Measurements from ENCODE around the gene GABPB1. TPM values are rescaled to one million over a fixed set of nuclear protein-coding genes. Genes with fewer than 3 reads are reported as not detected.
"Not testable (repeated sequence)": the region's sequence is repeated elsewhere in the genome, so short reads cannot be mapped to it uniquely, and the experiment has no call there.

The GABPB1 gene
- total and polyA plus RNA-seq, 2 of the 13 experiments (the other 11 are each of a cell fraction or from before 2014, with no cell fraction given), result 17.5 to 39.5 TPM

- TF ChIP-seq RARA (CRISPR knock-in tag; IDR thresholded peaks at IDR 0.05) (peak; percentile 14; the same call in 1 of the 2 replicates), ZNF775 (CRISPR knock-in tag; IDR thresholded peaks at IDR 0.05; ENCODE audit: borderline replicate concordance) (0 out of 2 replicates have a peak, but pooled peaks have one; percentile 39), MTA1 (CRISPR knock-in tag; IDR thresholded peaks at IDR 0.05; ENCODE audit: borderline replicate concordance) (peak; percentile 88; the same call in 1 of the 2 replicates), GATAD1 (CRISPR knock-in tag; IDR thresholded peaks at IDR 0.05) (peak; percentile 85)
- TF ChIP-seq, protein P1, sequence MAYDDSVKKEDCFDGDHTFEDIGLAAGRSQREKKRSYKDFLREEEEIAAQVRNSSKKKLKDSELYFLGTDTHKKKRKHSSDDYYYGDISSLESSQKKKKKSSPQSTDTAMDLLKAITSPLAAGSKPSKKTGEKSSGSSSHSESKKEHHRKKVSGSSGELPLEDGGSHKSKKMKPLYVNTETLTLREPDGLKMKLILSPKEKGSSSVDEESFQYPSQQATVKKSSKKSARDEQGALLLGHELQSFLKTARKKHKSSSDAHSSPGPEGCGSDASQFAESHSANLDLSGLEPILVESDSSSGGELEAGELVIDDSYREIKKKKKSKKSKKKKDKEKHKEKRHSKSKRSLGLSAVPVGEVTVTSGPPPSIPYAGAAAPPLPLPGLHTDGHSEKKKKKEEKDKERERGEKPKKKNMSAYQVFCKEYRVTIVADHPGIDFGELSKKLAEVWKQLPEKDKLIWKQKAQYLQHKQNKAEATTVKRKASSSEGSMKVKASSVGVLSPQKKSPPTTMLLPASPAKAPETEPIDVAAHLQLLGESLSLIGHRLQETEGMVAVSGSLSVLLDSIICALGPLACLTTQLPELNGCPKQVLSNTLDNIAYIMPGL (CRISPR knock-in tag; IDR thresholded peaks at IDR 0.05; ENCODE audit: borderline replicate concordance in 1 of 2, low read depth in 1 of 2), result peak; percentile 83 to 87
- TF ChIP-seq, protein P2, sequence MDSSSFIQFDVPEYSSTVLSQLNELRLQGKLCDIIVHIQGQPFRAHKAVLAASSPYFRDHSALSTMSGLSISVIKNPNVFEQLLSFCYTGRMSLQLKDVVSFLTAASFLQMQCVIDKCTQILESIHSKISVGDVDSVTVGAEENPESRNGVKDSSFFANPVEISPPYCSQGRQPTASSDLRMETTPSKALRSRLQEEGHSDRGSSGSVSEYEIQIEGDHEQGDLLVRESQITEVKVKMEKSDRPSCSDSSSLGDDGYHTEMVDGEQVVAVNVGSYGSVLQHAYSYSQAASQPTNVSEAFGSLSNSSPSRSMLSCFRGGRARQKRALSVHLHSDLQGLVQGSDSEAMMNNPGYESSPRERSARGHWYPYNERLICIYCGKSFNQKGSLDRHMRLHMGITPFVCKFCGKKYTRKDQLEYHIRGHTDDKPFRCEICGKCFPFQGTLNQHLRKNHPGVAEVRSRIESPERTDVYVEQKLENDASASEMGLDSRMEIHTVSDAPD (CRISPR knock-in tag; IDR thresholded peaks at IDR 0.05), result 0 out of 2 replicates have a peak, but pooled peaks have one; percentile 21
Measured at GRCh38 chr15:50354838-50355618, at the start of gene GABPB1 (continued).

DNA sequence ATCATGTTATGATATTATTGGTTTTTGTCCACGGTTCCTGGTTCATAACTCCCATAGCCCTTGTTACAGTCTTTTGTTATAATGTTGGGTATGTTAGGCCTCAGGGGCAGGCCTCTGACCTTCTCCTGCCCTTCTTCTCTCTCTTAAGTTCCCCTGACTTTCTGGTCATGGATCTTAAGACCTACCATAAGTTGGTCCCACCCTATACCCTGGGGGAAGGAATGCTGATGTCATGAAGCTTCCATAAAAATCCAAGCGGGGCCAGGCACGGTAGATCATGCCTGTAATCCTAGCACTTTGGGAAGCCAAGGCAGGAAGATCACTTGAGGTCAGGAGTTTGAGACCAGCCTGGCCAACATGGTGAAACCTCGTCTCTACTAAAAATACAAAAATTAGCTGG lies 36.6 kb upstream of the GABPB1 start:
- in situ Hi-C loops (cut with HindIII; ENCODE audit: extremely low pct_ligation_motif_present, low pct_unique_long_range_greater_than_20kb); H3K9ac ChIP-seq (ENCODE audit: insufficient read depth, low read depth, low read length); H4K20me1 ChIP-seq (ENCODE audit: insufficient read depth, low read length); H2AFZ ChIP-seq (ENCODE audit: low read length); H3K27me3 ChIP-seq (ENCODE audit: control insufficient read depth in 1 of 2, insufficient read depth in 2 of 2, low read length in 2 of 2); H3K4me1 ChIP-seq (ENCODE audit: insufficient read depth, low read length); H3K9me3 ChIP-seq (ENCODE audit: low read length); H3K27ac ChIP-seq (ENCODE audit: extremely low read length, insufficient read depth, low read length); BruUV-seq (replicated peaks); ATAC-seq; CTCF ChIA-PET (ENCODE audit: low intra/inter-chr PET ratio, low total read pairs); H3K36me3 ChIP-seq (replicated peaks in 1 of 2; ENCODE audit: control insufficient read depth in 1 of 2, insufficient read depth in 2 of 2, low read length in 2 of 2); FAIRE-seq; H3K79me2 ChIP-seq (ENCODE audit: insufficient read depth, low read length); DNase-seq (ENCODE audit: low spot score); intact Hi-C loops (cut with micrococcal nuclease; ENCODE audit: unreplicated experiment); H3K4me3 ChIP-seq (replicated peaks in 1 of 3; ENCODE audit: insufficient read depth in 1 of 3, low read depth in 2 of 3, low read length in 3 of 3): not testable (repeated sequence)
- H3K4me2 ChIP-seq (ENCODE audit: low read depth, low read length), result 0 out of 2 replicates have a peak overlapping the region, but pooled peaks have one; percentile 5
- POLR2A ChIA-PET, result interaction anchor here (1.4 kb wide), 1 partner anchor 32 kb away, joined by 6 read pairs; no protein-coding TSS in a partner anchor
- WGBS (ENCODE audit: low lambda C conversion rate), result 53% methylated on average over 4 of the region's 4 CpGs

Measured in HepG2 (cell line).